Suprapubic skin (tissue), 3 donors: ENCODE measurements around the gene PIK3R5.

Source experiments
- CTCF ChIP-seq, 2 donors: fragments of 200-600 bp in 1 of 2; fragments of 450-650 bp in 1 of 2; sonication (generic) in 1 of 2; IDR thresholded peaks; one replicate each; pipeline ENCODE4 v1.5.1; 2016 to 2019; ENCODE audit warnings: antibody characterized with exemption in 2 of 2, mild to moderate bottlenecking in 1 of 2, moderate library complexity in 1 of 2
- POLR2AphosphoS5 ChIP-seq, 3 donors: sonication (generic); formaldehyde crosslinking; IDR thresholded peaks; one replicate each; pipeline ENCODE4 v1.6.1; 2017; ENCODE audit warnings: antibody characterized with exemption in 3 of 3

- TF ChIP-seq POLR2AphosphoS5 (IDR thresholded peaks at IDR 0.05), result no peak
- no peak for TF ChIP-seq CTCF (IDR thresholded peaks at IDR 0.05)
These were observed 3.7 kb downstream of the PIK3R5 start for GRCh38 chr17:8961829-8962228.
